H1 (cell line): ENCODE measurements around the gene VWA2. TPM values are rescaled to one million over a fixed set of nuclear protein-coding genes. Genes with fewer than 3 reads are reported as not detected.

ENCODE experiments used
- CTCF ChIA-PET: fragments of 300-600 bp; sonication (Branson Sonifier 250); formaldehyde crosslinking; loops from one replicate; lab custom pipeline; 2021; ENCODE audit not compliant: partially characterized antibody; lab: Charles Lee
- POLR2A ChIA-PET: fragments of 300-600 bp; sonication (Branson Sonifier 250); formaldehyde crosslinking; loops from one replicate; lab custom pipeline; 2021; ENCODE audit warnings: inconsistent platforms; ENCODE audit not compliant: partially characterized antibody; lab: Charles Lee
- DNase-seq, 2 experiments: peaks; one replicate each; pipeline versions ENCODE4 v3.0.0 to v3.0.0-alpha.2; 2010 to 2022; ENCODE audit warnings: low spot score in 2 of 2, low read depth in 1 of 2, mixed read lengths in 1 of 2
- FAIRE-seq: peaks from 2 replicates; lab custom pipeline; 2011; peaks lifted over from hg19 to GRCh38; lab: Jason Lieb, UNC
- H2AFZ ChIP-seq: 2 replicates; pipeline ENCODE4 v1.8.1; 2012; ENCODE audit warnings: low read length, inconsistent platforms
- H2AK5ac ChIP-seq: 2 replicates; pipeline ENCODE4 v1.6.1; 2013; ENCODE audit warnings: low read depth, low read length
- H2BK120ac ChIP-seq: replicated peaks from 2 replicates; pipeline ENCODE3; 2013; ENCODE audit warnings: low read depth, low read length, inconsistent platforms
- H2BK12ac ChIP-seq: 2 replicates; pipeline ENCODE4 v1.6.1; 2013; ENCODE audit warnings: low read depth, low read length
- H2BK15ac ChIP-seq: 2 replicates; pipeline ENCODE4 v1.6.1; 2013; ENCODE audit warnings: low read length
- H2BK20ac ChIP-seq: 2 replicates; pipeline ENCODE4 v1.6.1; 2013; ENCODE audit warnings: low read length
- H2BK5ac ChIP-seq: 2 replicates; pipeline ENCODE4 v1.6.1; 2013; ENCODE audit warnings: low read depth, low read length
- H3K14ac ChIP-seq: 2 replicates; pipeline ENCODE4 v1.6.1; 2013; ENCODE audit warnings: inconsistent platforms; ENCODE audit not compliant: insufficient read length
- H3K18ac ChIP-seq: 2 replicates; pipeline ENCODE4 v1.6.1; 2013; ENCODE audit warnings: low read length; ENCODE audit errors: extremely low read depth
- H3K23ac ChIP-seq: 2 replicates; pipeline ENCODE4 v1.6.1; 2013; ENCODE audit warnings: inconsistent platforms; ENCODE audit not compliant: insufficient read length
- H3K23me2 ChIP-seq: 2 replicates; pipeline ENCODE4 v1.6.1; 2013; ENCODE audit warnings: low read depth, low read length
- H3K27ac ChIP-seq: 2 replicates; pipeline ENCODE4 v1.6.1; 2011; ENCODE audit warnings: low read depth, low read length, inconsistent platforms
- H3K27me3 ChIP-seq, 4 experiments: replicated peaks in 1 of 4; 1 replicate in 1 of 4; 2 replicates in 3 of 4; pipeline versions ENCODE4 v1.6.1 to v1.8.1; 2011 to 2013; ENCODE audit warnings: low read length in 3 of 4, mild to moderate bottlenecking in 3 of 4, inconsistent platforms in 2 of 4, mixed read lengths in 2 of 4, moderate library complexity in 1 of 4; ENCODE audit not compliant: control insufficient read depth in 3 of 4, insufficient read depth in 3 of 4; ENCODE audit errors: extremely low read depth in 1 of 4
- H3K36me3 ChIP-seq, 4 experiments: 2 replicates each; pipeline versions ENCODE4 v1.6.1 to v1.8.1; 2011 to 2013; ENCODE audit warnings: mild to moderate bottlenecking in 4 of 4, low read length in 3 of 4, moderate library complexity in 2 of 4, control low read depth in 1 of 4, inconsistent platforms in 1 of 4; ENCODE audit not compliant: insufficient read depth in 4 of 4, control insufficient read depth in 2 of 4
- H3K4ac ChIP-seq: replicated peaks from 2 replicates; pipeline ENCODE3; 2013; ENCODE audit warnings: low read length, low read depth, mixed read lengths, inconsistent platforms; ENCODE audit not compliant: insufficient read length
- H3K4me1 ChIP-seq, 4 experiments: replicated peaks in 1 of 4; 1 replicate in 1 of 4; 2 replicates in 3 of 4; pipeline versions ENCODE4 v1.6.1 to v1.8.1; 2011 to 2013; ENCODE audit warnings: low read length in 3 of 4, inconsistent platforms in 2 of 4, mixed read lengths in 1 of 4; ENCODE audit not compliant: insufficient read depth in 4 of 4, control insufficient read depth in 3 of 4
- H3K4me2 ChIP-seq, 2 experiments: 2 replicates each; pipeline versions ENCODE4 v1.6.1 to v1.8.1; 2011 to 2013; ENCODE audit warnings: low read depth in 2 of 2, low read length in 2 of 2, control low read depth in 1 of 2, inconsistent platforms in 1 of 2, mild to moderate bottlenecking in 1 of 2; ENCODE audit not compliant: insufficient read depth in 1 of 2
- H3K4me3 ChIP-seq, 4 experiments: fragments of 200-600, 300-600 bp in 1 of 4; sonication (generic), shearing (Covaris generic), sonication (Bioruptor Twin) in 1 of 4; 2 replicates each; pipeline versions ENCODE4 v1.5.1 to v1.8.1; 2011 to 2016; ENCODE audit warnings: low read length in 4 of 4, low read depth in 3 of 4, control low read depth in 2 of 4, inconsistent platforms in 2 of 4, mild to moderate bottlenecking in 2 of 4, mixed read lengths in 1 of 4, moderate library complexity in 1 of 4; ENCODE audit not compliant: insufficient read depth in 2 of 4; ENCODE audit errors: extremely low read depth in 1 of 4
- H3K56ac ChIP-seq: replicated peaks from 2 replicates; pipeline ENCODE3; 2013; ENCODE audit warnings: low read depth, mild to moderate bottlenecking, mixed read lengths, low read length, inconsistent platforms; ENCODE audit not compliant: insufficient read length
- H3K79me1 ChIP-seq: 2 replicates; pipeline ENCODE4 v1.6.1; 2013; ENCODE audit warnings: low read depth, low read length, control low read depth
- H3K79me2 ChIP-seq, 2 experiments: 2 replicates each; pipeline versions ENCODE4 v1.6.1 to v1.8.1; 2012 to 2013; ENCODE audit warnings: low read length in 2 of 2, mild to moderate bottlenecking in 2 of 2, inconsistent platforms in 1 of 2; ENCODE audit not compliant: insufficient read depth in 2 of 2, control insufficient read depth in 1 of 2
- H3K9ac ChIP-seq, 4 experiments: replicated peaks in 1 of 4; 1 replicate in 1 of 4; 2 replicates in 3 of 4; pipeline versions ENCODE4 v1.6.1 to v1.8.1; 2011 to 2013; ENCODE audit warnings: low read depth in 3 of 4, low read length in 3 of 4, control low read depth in 2 of 4, mild to moderate bottlenecking in 2 of 4, moderate library complexity in 2 of 4, inconsistent platforms in 1 of 4; ENCODE audit errors: extremely low read depth in 1 of 4
- H3K9me3 ChIP-seq, 2 experiments: 2 replicates each; pipeline versions ENCODE4 v1.6.1 to v1.8.1; 2012 to 2013; ENCODE audit warnings: mild to moderate bottlenecking in 2 of 2, moderate library complexity in 2 of 2, control low read depth in 1 of 2, inconsistent platforms in 1 of 2, low read depth in 1 of 2, low read length in 1 of 2, mixed read lengths in 1 of 2; ENCODE audit not compliant: insufficient read depth in 2 of 2
- H4K20me1 ChIP-seq, 2 experiments: replicated peaks in 1 of 2; 2 replicates each; pipeline versions ENCODE3 to v1.8.1; 2011 to 2013; ENCODE audit warnings: inconsistent platforms in 2 of 2, low read length in 2 of 2, mild to moderate bottlenecking in 1 of 2; ENCODE audit not compliant: insufficient read depth in 2 of 2, control insufficient read depth in 1 of 2
- H4K5ac ChIP-seq: 2 replicates; pipeline ENCODE4 v1.6.1; 2013; ENCODE audit warnings: low read length, low read depth, mixed read lengths, inconsistent platforms; ENCODE audit not compliant: insufficient read length
- H4K8ac ChIP-seq: 2 replicates; pipeline ENCODE4 v1.8.0; 2013; ENCODE audit warnings: mild to moderate bottlenecking, moderate library complexity, low read length, inconsistent platforms; ENCODE audit not compliant: insufficient read depth; ENCODE audit errors: extremely low read depth
- H4K91ac ChIP-seq: replicated peaks from 2 replicates; pipeline ENCODE3; 2013; ENCODE audit warnings: low read length, mixed read lengths, inconsistent platforms; ENCODE audit not compliant: insufficient read length
- BRCA1 ChIP-seq: IDR thresholded peaks from 2 replicates; pipeline ENCODE4 v1.6.1; 2012; ENCODE audit warnings: low read depth, low read length, improper control_type of control experiment
- EP300 ChIP-seq, 2 experiments: IDR thresholded peaks; 1 replicate in 1 of 2; 2 replicates in 1 of 2; pipeline ENCODE4 v1.6.1; 2011 to 2012; ENCODE audit warnings: low read depth in 2 of 2, low read length in 2 of 2, mild to moderate bottlenecking in 2 of 2, borderline replicate concordance in 1 of 2, inconsistent platforms in 1 of 2, moderate library complexity in 1 of 2
- HDAC2 ChIP-seq, 2 experiments: fragments of 300-600 bp in 1 of 2; sonication (generic) in 1 of 2; IDR thresholded peaks; 2 replicates each; pipeline ENCODE4 v1.6.1; 2011 to 2012; ENCODE audit warnings: low read depth in 2 of 2, low read length in 2 of 2, mild to moderate bottlenecking in 2 of 2, moderate library complexity in 2 of 2, borderline replicate concordance in 1 of 2, inconsistent platforms in 1 of 2
- KDM4A ChIP-seq: IDR thresholded peaks from one replicate; pipeline ENCODE4 v1.7.1; 2012; ENCODE audit warnings: low read depth, mild to moderate bottlenecking, moderate library complexity, low read length, inconsistent platforms; ENCODE audit not compliant: severe bottlenecking
- NRF1 ChIP-seq: IDR thresholded peaks from 2 replicates; pipeline ENCODE4 v1.6.1; 2011; ENCODE audit warnings: mild to moderate bottlenecking, low read depth, low read length, improper control_type of control experiment
- POLR2A ChIP-seq, 2 experiments: IDR thresholded peaks; 1 replicate in 1 of 2; 2 replicates in 1 of 2; pipeline ENCODE4 v1.6.1; 2011; ENCODE audit warnings: low read depth in 2 of 2, low read length in 2 of 2, mild to moderate bottlenecking in 2 of 2; ENCODE audit errors: control extremely low read depth in 1 of 2
- RXRA ChIP-seq: IDR thresholded peaks from 2 replicates; pipeline ENCODE4 v1.6.1; 2011; ENCODE audit warnings: low read depth, mild to moderate bottlenecking, low read length, moderate library complexity; ENCODE audit not compliant: insufficient read depth
- SAP30 ChIP-seq: fragments of 300-600 bp; sonication (generic); IDR thresholded peaks from 2 replicates; pipeline ENCODE4 v1.7.1; 2012; ENCODE audit warnings: low read length, moderate library complexity, mild to moderate bottlenecking, inconsistent platforms; ENCODE audit not compliant: insufficient read depth, insufficient replicate concordance
- SIRT6 ChIP-seq: IDR thresholded peaks from one replicate; pipeline ENCODE4 v1.7.1; 2012; ENCODE audit warnings: low read length, inconsistent platforms
- SP4 ChIP-seq: IDR thresholded peaks from 2 replicates; pipeline ENCODE4 v1.6.1; 2012; ENCODE audit warnings: low read length, inconsistent platforms
- SRF ChIP-seq: IDR thresholded peaks from 2 replicates; pipeline ENCODE4 v1.6.1; 2011; ENCODE audit warnings: mild to moderate bottlenecking, low read depth, low read length, moderate library complexity
- TAF1 ChIP-seq: IDR thresholded peaks from 2 replicates; pipeline ENCODE4 v1.6.1; 2011; ENCODE audit warnings: mild to moderate bottlenecking, low read depth, low read length
- TCF12 ChIP-seq: IDR thresholded peaks from 2 replicates; pipeline ENCODE4 v1.6.1; 2011; ENCODE audit warnings: low read depth, mild to moderate bottlenecking, low read length
- WGBS, 2 experiments: shearing (Covaris generic) in 1 of 2; methylation state at CpG; one replicate each; pipeline versions ENCODE4 v1.1.6 to v1.1.7; 2013 to 2015; ENCODE audit warnings: low lambda C conversion rate in 2 of 2, mixed read lengths in 2 of 2, inconsistent platforms in 1 of 2, low coverage in 1 of 2, missing lambda C conversion rate in 1 of 2; ENCODE audit not compliant: insufficient replicate concordance in 2 of 2, insufficient coverage in 1 of 2, insufficient read length in 1 of 2; ENCODE audit errors: extremely low coverage in 1 of 2, missing lambda C conversion rate in 1 of 2; 5-methylcytosine and 5-hydroxymethylcytosine counted together
- polyA plus RNA-seq, 7 experiments: library from polyadenylated mRNA; depleted of rRNA in 3 of 7; stranded (reverse) in 5 of 7; unstranded in 2 of 7; fragments of >200 nt in 5 of 7; fragments of 200-250 nt in 2 of 7; gene quantifications; 1 replicate in 5 of 7; 2 replicates in 1 of 7; 4 replicates in 1 of 7; pipeline versions ENCODE4 v1.2.1 to v1.2.3, GENCODE V29; 2011 to 2013; ENCODE audit warnings: missing spikeins in 2 of 7, mixed read lengths in 2 of 7
- total RNA-seq: library from RNA; stranded (reverse); fragmentation: NEBNext Ultra II Directional; extraction: Animal tissue kit (Norgen Biotek cat#: 25700); gene quantifications from 2 replicates; pipeline ENCODE4 v1.2.1, GENCODE V29; 2021

Gene VWA2
- total and polyA plus RNA-seq, 2 of the 8 experiments (the other 6 are each of a cell fraction or from before 2014, with no cell fraction given) = 2.8 to 2.9 TPM

GRCh38 chr10:114276671-114277070, 37.6 kb downstream of the VWA2 start:
- WGBS, 2 experiments = 82% methylated on average over 4 of the region's 6 CpGs; no CpG with 5 or more reads in 1 of the 2 experiments
- H2AK5ac ChIP-seq = no peak overlapping the region
- no peak overlapping the region for H3K18ac ChIP-seq
- H3K79me1 ChIP-seq = no peaks in the 10 kb centered on the region
- ChIA-PET POLR2A (no interaction called here), CTCF (interaction anchor here (0.8 to 4.1 kb wide), 5 partner anchors 11 to 128 kb away, joined by 4 to 15 read pairs (median 6); partner anchors contain the start of gene AFAP1L2)
- no peaks in the 10 kb centered on the region; a peak in 1 of 7 replicates for H3K4me1 ChIP-seq
- H3K9ac ChIP-seq = no peak overlapping the region
- H3K23me2 ChIP-seq = no peaks in the 10 kb centered on the region
- H3K23ac ChIP-seq = no peak overlapping the region
- no peak overlapping the region for H3K4me2 ChIP-seq
- FAIRE-seq = no peak
- no peak overlapping the region for H4K91ac ChIP-seq
- no peak for DNase-seq
- no peak overlapping the region for H2BK12ac ChIP-seq
- H3K27me3 ChIP-seq = no peaks in the 10 kb centered on the region; a peak in 1 of 7 replicates
- no peak overlapping the region for H3K4ac ChIP-seq
- H3K4me3 ChIP-seq = no peak overlapping the region
- H2AFZ ChIP-seq = no peak overlapping the region
- no peaks in the 10 kb centered on the region for H3K36me3 ChIP-seq
- H4K20me1 ChIP-seq = no peaks in the 10 kb centered on the region
- no peak overlapping the region for H3K14ac ChIP-seq
- no peak overlapping the region for H2BK120ac ChIP-seq
- H3K9me3 ChIP-seq = no peaks in the 10 kb centered on the region
- H4K8ac ChIP-seq = no peak overlapping the region
- no peak overlapping the region for H3K56ac ChIP-seq
- no peak overlapping the region for H2BK20ac ChIP-seq
- H4K5ac ChIP-seq = no peak overlapping the region
- no peaks in the 10 kb centered on the region for H3K79me2 ChIP-seq
- TF ChIP-seq HDAC2 (IDR thresholded peaks at IDR 0.05; ENCODE audit: borderline replicate concordance in 1 of 2, low read depth in 2 of 2, low read length in 2 of 2) (no peak), EP300 (IDR thresholded peaks at IDR 0.05; ENCODE audit: borderline replicate concordance in 1 of 2, low read depth in 2 of 2, low read length in 2 of 2) (no peak), POLR2A (IDR thresholded peaks at IDR 0.05; ENCODE audit: control extremely low read depth in 1 of 2, low read depth in 2 of 2, low read length in 2 of 2) (no peak), NRF1 (no peak), BRCA1 (no peak), SAP30 (no peak), RXRA (no peak), SIRT6 (no peak), TCF12 (no peak), KDM4A (no peak), SP4 (no peak), TAF1 (no peak), SRF (no peak)
- no peak overlapping the region for H2BK5ac ChIP-seq
- H3K27ac ChIP-seq = no peak overlapping the region; the same call in 1 of the 2 replicates
- H2BK15ac ChIP-seq = no peak overlapping the region
